PC-9 (cell line): ENCODE measurements around the gene AK3.

Source experiments
- CTCF ChIP-seq: fragments of 200-600 bp; sonication (generic); conservative IDR thresholded peaks from 2 replicates; pipeline ENCODE4 v1.6.1; 2017; ENCODE audit warnings: mixed run types, antibody characterized with exemption, mild to moderate bottlenecking, moderate library complexity
- EZH2 ChIP-seq: fragments of 200-600 bp; sonication (generic); IDR thresholded peaks from 2 replicates; pipeline ENCODE4 v1.8.0; 2017; ENCODE audit warnings: antibody characterized with exemption, low read depth

- TF ChIP-seq EZH2, result no peak
- TF ChIP-seq CTCF, result no peak
Measured at GRCh38 chr9:4781408-4781807, 40.4 kb upstream of the AK3 start.
